Stimulated activated CD8-positive, alpha-beta memory T cell treated with anti-CD3 and anti-CD28 coated beads, Interleukin-7, amount 100 ng/mL, for 1 hour (primary cell): ENCODE results near the gene SENP3.
A peak's percentile ranks its signal among the peaks of the same experiment; 100 is the strongest.

Experiments used
- DNase-seq, 2 donors: peaks; one replicate each; pipeline ENCODE4 v3.0.0-alpha.2; 2020; ENCODE audit warnings: low read depth in 2 of 2

Gene SENP3

DNA sequence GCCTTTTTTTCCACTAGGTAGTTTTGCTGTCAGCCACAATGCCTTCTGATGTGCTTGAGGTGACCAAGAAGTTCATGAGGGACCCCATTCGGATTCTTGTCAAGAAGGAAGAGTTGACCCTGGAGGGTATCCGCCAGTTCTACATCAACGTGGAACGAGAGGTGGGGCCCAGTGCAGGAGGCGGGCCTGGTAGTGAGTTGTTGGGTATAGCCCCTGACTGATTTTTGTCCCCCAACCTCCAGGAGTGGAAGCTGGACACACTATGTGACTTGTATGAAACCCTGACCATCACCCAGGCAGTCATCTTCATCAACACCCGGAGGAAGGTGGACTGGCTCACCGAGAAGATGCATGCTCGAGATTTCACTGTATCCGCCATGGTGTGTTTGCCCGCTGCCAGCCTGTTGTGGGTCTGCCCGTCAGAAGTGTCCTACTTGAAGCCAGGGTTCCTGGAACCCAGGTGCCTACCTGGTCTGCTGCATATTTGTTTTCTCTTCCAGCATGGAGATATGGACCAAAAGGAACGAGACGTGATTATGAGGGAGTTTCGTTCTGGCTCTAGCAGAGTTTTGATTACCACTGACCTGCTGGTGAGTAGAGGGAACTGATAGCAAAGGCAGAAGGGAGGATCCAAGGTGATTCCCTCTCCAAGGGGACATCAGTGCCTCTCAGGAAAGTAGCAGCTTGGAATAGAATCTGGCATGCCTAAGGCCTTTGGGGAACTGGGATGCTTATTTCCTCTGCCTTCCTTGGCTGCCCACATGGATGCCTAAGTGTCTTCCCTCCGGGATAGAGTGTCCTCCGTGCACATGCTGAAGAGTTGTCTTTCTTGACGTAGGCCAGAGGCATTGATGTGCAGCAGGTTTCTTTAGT is 15.8 kb downstream of the SENP3 start:
- no peak for DNase-seq

DNA sequence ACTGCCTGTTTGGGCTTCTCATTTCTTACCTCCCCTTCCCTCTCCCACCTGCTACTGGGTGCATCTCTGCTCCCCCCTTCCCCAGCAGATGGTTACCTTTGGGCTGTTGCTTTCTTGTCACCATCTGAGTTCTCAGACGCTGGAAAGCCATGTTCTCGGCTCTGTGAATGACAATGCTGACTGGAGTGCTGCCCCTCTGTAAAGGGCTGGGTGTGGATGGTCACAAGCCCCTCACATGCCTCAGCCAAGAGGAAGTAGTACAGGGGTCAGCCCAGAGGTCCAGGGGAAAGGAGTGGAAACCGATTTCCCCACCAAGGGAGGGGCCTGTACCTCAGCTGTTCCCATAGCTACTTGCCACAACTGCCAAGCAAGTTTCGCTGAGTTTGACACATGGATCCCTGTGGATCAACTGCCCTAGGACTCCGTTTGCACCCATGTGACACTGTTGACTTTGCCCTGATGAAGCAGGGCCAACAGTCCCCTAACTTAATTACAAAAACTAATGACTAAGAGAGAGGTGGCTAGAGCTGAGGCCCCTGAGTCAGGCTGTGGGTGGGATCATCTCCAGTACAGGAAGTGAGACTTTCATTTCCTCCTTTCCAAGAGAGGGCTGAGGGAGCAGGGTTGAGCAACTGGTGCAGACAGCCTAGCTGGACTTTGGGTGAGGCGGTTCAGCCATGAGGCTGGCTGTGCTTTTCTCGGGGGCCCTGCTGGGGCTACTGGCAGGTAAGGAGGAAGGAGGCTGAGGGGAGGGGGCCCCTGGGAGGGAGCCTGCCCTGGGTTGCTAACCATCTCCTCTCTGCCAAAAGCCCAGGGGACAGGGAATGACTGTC is 17.5 kb downstream of the SENP3 start, which contains the start of gene CD68:
CD68 (plus strand) TSS at position 638 of the 833 bp plus-strand sequence; CDS start at position 678, 40 bp downstream.
- DNase-seq = peak; percentile 26 to 31

DNA sequence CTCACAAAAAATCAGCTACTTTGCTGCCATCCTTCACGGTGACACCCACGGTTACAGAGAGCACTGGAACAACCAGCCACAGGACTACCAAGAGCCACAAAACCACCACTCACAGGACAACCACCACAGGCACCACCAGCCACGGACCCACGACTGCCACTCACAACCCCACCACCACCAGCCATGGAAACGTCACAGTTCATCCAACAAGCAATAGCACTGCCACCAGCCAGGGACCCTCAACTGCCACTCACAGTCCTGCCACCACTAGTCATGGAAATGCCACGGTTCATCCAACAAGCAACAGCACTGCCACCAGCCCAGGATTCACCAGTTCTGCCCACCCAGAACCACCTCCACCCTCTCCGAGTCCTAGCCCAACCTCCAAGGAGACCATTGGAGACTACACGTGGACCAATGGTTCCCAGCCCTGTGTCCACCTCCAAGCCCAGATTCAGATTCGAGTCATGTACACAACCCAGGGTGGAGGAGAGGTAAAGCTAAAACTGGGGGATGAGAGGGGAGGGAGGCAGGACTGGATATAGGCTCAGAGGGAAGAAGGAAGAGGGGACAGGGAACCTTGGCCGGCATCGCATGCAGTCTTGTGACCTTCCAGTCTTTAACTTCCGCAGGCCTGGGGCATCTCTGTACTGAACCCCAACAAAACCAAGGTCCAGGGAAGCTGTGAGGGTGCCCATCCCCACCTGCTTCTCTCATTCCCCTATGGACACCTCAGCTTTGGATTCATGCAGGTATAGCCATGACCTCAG is 18.3 kb downstream of the SENP3 start:
- DNase-seq = no peak

DNA sequence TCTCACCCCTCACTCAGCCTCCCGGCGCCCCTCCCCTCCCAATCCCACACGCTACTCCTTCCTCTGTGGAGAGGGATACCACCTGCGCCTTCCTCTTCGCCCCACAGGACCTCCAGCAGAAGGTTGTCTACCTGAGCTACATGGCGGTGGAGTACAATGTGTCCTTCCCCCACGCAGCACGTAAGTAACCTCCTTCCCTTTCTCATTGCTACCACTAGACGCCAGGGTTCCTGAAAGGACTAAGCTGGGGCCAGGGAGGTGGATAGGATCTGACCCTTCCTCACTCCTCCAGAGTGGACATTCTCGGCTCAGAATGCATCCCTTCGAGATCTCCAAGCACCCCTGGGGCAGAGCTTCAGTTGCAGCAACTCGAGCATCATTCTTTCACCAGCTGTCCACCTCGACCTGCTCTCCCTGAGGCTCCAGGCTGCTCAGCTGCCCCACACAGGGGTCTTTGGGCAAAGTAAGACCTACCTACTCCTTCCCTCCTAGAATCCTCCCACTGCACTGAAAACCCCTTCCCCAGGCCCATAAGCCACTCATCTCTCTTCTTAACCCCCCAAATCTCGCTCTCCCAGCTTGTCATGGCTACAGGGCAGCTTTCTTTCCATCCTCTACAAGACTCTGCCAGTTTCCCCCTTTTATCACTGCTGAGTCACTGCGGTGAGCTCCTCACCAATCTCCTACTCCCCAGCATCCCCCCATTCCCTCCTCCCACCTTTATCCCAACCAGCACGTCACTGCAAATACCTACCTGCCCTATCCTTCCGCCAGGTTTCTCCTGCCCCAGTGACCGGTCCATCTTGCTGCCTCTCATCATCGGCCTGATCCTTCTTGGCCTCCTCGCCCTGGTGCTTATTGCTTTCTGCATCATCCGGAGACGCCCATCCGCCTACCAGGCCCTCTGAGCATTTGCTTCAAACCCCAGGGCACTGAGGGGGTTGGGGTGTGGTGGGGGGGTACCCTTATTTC is 19.2 kb downstream of the SENP3 start:
- DNase-seq = no peak

DNA sequence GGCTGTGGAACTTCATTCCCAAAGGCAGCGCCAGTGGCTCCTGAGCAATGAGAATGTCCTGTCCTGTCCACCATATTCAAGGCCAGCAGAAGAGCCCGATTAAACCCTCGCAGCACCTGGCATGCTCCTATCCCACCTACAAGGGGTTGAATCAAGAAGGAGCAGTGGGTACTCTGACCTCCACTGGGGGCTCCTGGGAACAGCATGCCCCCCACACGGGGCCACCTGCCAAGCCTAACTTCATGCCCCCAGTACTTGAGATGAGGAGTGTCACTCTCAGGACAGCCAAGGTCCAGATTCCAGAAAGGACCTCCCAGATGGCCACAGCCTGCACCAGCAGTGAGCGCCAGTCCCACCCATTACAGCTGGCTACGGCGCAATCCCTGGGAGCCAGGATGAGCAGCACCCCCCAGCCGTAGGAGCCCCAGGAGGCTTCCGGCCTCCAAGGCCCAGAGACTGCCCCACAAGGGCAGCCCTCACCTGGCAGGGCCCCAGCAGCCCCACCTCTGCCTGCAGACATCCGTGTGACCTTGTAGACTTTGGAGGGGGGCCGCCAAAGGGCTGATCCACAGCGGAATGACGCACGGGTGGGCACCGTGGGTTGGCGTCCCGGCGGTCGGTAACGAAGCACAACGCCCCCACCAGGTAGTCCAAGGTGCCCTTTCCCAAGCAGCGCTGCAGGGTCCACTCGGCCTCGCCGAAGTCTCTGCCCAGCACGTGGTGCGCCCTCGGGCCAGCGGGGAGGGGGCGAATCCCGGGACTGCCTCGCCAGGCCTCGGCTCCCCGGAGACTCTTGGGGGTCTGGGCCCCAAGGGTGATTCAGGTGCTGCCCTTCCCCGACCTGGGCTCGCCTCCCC is 20.9 kb downstream of the SENP3 start:
- DNase-seq = no peak

DNA sequence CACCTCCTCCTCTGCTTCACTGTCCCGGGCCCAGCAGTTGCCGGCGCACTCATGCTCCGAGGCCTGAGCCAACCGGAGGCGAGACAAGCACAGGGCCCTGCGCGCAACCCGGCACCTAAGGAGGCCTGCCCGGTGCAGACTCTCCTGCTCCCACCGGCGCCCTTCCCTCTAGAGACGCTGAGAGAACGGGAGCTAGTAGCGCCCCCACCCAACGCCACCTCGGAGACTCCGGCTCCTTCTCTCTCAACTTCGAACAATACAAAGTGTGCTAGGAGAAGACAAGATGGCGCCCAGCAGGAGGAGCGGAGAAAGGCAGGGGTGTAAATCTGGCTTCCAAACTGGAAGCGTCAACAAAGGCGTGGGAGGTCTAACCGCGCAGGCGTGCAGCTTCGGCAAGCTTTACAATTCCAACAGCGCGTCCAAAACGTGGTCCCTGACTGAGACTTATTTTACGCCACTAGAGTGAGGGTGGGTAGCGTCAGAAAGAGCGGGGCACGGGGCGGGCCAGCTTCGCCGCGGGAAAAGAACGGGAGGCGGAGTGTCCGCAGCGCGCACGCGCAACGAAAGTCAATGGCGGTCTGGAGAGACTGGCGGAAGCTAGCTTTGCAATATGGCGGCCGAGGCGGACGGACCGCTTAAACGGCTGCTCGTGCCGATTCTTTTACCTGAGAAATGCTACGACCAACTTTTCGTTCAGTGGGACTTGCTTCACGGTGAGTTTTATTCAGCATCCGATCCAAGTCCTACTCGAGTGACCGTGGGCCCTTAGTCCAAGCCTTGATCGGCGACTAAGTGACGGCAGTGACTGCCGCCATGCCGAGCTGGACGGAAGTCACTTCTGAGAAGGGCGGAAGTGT is 21.8 kb downstream of the SENP3 start, which contains the start of gene MPDU1:
MPDU1 (plus strand) TSS at position 600 of the 857 bp plus-strand sequence; CDS start at position 611, 11 bp downstream.
- peak; percentile 85 to 87 for DNase-seq

DNA sequence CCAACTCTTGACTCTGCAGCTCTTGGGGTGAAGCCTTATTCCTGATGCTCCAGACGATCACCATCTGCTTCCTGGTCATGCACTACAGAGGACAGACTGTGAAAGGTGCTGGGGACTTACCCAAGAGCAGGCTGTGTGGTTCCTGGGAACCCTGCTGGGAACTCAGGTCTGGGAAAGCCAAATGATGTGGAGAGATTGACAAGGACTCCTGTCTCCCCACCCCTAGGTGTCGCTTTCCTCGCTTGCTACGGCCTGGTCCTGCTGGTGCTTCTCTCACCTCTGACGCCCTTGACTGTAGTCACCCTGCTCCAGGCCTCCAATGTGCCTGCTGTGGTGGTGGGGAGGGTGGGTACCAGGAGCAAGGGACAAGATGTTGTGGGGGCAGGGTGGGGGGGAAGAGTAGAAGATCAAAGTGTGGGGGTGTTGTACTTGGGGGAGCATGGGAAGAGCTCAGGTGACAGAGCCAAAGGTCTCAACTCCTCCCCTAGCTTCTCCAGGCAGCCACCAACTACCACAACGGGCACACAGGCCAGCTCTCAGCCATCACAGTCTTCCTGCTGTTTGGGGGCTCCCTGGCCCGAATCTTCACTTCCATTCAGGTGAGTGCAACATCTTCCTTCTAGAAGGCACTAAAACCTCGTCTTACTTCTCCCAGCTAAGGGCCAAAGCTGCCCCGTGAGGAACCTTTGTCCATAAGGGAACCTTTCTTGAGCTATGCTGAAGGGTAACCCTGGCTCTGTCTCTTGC is 25.1 kb downstream of the SENP3 start:
- DNase-seq = no peak

DNA sequence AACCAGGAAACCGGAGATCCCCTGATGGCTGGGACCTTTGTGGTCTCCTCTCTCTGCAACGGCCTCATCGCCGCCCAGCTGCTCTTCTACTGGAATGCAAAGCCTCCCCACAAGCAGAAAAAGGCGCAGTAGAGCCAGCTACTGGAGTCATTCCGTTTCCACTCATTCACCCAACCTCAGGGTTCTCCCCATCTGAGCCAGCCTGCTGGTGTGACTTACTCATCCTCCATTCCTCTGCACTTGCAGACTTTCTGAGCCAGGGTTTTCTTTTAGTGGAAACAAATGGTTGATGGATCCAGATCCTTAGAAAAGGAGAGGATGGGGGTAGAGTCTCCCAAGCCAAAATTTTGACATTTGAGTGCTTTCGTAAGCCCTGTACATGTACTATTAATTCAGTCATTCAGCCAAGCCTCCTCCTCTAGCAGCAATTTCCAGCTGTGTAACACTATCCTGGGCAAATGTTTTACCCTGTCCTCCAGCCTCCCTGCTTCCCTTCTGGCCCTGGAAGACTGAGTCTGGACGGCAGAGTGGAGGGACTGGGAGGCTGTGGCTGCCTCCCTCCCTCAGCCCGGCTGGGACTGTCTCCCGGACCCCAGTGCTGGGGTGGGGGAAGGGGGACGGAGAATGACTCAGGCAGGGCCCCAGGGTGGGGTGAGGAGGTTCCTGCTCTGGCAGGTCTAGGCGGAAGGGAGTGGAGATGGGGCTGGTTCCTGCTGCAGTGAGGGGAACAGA is 25.9 kb downstream of the SENP3 start:
- no peak for DNase-seq

DNA sequence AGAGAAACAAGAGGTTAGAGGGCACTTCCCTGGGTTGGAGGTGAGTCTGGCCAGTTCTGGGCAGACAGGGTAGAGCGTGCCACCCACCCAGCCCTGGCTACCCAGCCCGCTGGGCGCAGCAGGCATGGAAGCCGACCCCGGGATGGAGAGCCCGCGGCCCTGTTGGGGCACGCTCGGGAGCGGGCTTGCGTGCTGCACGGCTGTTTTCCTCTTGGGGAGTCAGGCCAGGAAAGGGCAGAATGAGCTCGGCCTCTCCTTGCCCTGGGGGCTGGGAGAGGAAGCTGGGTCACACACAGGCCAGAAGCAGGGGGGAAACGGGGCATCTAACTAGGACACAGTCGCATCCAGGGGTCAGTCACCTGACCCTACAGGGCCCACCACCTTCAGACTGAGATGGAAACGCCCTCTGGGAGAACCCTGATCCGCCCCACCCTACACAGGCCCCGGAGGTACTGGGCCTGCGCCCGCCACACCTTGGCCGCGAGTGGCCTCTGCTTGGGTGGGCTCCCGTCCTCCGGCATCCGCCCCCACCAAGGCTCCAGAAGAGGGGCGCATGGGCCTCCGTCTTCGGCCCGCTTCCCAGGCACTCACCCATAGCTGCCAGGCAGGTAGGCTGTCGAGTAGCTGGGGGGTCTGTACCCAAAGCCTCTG is 27.0 kb downstream of the SENP3 start:
- no peak for DNase-seq

DNA sequence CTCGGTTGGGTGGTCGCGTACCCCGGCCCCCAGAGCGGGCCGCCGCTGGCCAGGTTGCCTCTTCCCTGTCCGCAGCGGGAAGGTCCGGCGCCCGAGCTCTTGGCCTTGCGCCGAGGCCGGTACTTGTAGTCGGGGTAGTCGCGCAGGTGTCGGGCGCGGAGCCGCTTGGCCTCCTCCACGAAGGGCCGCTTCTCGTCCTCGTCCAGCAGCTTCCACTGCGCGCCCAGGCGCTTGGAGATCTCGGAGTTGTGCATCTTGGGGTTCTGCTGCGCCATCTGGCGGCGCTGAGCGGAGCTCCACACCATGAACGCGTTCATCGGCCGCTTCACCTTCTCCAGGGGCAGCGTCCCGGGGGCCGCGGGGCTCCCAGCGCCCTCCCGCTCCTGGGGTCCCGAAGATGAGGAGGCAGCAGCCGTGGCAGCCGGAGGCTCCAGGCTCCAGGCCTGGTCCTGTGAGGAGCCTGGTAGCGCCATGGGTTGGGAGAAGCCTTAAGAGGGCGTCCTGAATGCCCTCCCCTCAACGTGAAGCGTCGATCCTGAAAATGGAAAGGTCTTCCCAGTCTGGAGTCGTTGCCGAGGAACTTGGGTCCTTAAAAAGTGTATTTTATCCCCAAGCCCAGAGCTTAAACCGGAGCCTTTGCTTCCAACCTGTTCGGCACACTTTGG is 27.6 kb downstream of the SENP3 start:
- DNase-seq = peak; percentile 39 to 44

DNA sequence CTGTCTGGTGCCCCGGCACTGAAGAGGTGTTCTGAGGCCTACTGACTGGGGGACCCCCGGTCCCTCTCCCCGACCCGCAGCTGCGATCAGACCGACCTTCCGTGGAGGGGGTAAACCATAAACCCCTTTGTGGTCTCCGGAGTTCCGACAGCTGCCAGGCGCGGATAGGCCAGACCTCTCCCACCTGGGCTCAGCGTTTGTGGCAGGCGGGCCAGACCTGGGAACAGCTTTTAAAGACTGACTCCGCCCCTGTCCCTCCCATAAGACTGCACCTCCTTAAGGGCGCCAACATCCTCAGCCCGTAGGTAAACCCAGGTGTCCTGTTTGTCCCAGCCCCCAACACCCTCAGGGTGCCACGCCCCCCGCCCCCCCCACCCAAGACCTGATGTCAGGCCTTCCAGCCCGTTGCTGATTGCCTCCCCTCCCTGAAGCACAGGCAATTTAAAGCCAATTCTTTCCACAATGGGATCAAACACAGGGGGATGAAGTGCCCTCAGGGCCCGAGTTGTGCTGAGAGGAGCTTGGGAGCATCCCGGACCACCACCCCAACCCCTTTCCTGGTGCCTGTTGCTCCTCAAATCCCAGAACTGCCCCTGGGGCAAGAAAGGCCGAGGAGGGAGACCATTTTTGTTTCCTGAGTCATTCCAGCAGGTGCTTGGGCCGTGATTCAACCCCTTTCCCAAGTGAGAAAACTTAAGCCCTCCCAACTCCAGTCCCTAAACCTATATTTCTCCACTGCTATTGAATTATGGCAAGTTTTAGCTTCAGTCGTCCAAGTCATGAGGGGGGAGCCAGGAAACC is 28.4 kb downstream of the SENP3 start, which contains the start of gene SOX15:
SOX15 (minus strand) TSS at position 204 of the 801 bp plus-strand sequence. CDS start 418 bp downstream, outside the sequence.
- no peak for DNase-seq

DNA sequence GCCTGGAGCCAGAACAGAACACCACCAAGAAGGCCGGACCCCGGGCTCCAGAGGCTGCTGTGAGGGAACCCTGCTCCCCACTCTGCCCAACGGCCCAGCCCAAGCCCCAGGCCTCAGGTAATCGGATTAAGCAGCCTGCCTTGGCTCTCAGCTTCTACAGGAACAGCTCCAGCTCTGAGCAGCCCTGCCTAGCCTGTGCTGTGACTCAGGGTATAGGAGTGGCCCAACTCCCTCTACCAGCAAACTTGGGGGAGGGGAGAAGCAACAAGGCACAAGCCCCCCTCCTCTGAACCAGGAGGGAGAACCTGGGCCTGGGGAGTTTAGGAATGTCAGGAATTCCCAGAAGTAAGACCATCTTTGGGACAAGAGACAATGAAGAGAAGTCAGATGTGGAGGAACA is 29.0 kb downstream of the SENP3 start:
- no peak for DNase-seq

DNA sequence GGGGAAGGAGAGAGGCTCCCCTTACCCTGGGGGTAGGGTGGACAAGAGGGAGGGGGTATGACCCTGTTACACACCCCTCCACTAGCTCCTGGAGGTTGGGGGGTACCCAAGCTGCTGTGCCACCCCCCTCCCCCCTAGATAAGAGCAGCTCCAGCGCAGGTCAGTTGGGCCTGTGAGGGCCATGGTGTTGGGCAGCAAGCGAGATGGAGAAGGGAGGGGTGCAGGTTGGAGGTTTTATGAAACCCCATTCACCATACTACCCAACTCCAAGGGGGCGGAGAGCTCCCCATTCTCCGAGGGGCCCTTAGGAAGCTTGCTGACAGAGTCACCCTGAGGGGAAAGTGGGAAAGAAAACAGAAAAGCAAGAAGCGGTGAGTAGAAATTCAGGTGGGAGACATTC is 29.9 kb downstream of the SENP3 start:
- DNase-seq = no peak

DNA sequence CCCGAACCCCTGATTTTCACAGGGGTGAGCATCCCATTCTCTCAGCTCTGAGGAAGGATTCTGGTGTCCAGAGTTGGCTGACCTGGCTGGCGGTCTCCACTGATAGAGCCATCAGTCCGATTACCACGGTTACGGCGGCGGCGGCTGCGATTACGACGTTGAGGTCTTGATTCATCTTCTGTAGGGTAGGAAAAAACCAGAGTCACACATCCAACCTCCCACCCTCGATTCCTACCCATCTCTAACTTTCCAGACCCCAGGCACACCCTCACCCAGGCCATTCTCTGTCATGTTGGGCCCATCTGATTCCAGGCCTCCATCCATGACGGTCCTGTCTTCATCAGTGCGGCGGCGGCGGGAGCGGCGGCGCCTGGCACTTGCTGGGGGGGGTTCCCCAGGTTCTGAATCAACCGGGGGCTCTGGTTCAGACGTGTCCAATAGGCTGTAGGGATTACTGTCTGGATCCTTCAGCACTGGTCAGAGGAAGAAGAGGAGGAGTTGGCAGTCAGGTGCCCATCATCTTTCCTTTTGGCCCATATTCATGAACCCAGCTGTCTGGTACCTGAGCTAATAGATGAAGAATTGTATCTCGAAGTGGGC is 30.8 kb downstream of the SENP3 start:
- DNase-seq = no peak

DNA sequence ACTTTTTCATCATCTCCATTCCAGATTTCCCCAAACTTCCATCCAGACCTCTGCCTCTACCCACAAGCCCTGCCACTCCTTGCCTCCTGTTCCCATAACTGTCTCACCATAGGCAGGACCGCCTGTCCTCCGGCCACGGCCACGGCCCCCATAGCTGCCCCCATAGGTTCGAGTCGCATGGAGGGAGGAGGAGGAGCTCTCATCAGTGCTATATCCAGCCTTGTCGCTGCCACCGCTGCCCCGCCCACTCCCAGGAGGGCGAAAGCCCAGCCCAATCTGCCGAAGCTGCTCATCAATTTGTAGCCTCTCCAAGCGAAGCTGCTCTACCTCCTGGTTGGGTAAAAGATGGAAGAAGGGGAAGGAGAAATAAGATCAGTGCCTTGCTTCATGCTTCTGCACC is 31.6 kb downstream of the SENP3 start:
- no peak for DNase-seq
